GM21528 (cell line): ENCODE measurements around the gene ZRANB3.
"Not testable (repeated sequence)": the region's sequence is repeated elsewhere in the genome, so short reads cannot be mapped to it uniquely, and the experiment has no call there.

Experiments
- ATAC-seq: cut with Tn5 transposase; IDR thresholded peaks from one replicate; pipeline ENCODE4 v1.9.1; 2021; ENCODE audit warnings: mild to moderate bottlenecking, moderate library complexity; ENCODE audit not compliant: unreplicated experiment, low FRiP score

Gene ZRANB3

DNA sequence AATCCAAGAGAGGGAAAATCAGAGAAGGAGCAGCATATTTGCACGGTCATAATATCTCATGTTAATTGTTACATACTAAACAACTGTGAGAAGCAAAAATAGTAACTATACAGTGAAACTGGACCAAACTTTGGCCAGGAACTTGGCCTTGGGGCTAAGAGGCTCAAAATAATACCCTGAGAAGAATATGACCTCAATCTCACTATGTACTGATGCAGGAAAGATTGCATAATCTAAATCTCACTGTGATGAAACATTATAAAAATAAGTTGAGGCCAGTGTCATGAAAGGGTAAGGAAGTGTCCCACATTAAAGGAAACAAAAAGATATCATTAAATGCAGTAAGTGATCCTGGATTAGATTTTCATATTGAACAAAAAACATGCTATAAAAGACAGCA is 36.5 kb downstream of the ZRANB3 start:
- no peak for ATAC-seq

DNA sequence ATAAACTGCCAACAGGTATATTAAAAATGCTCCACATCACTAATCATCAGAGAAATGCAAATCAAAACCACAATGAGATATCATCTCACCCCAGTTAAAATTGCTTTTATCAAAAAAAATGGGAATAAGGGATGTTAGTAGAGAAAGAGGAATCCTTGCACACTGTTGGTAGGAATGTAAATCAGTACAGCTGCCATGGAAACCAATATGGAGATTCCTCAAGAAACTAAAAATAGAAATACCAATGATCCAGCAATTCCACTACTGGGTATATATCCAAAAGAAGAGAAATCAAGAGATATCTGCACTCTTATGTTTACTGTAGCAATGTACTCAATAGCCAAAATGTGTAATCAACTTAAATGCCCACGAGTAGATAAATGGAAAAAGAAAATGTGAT is 40.6 kb downstream of the ZRANB3 start:
- no peak for ATAC-seq

DNA sequence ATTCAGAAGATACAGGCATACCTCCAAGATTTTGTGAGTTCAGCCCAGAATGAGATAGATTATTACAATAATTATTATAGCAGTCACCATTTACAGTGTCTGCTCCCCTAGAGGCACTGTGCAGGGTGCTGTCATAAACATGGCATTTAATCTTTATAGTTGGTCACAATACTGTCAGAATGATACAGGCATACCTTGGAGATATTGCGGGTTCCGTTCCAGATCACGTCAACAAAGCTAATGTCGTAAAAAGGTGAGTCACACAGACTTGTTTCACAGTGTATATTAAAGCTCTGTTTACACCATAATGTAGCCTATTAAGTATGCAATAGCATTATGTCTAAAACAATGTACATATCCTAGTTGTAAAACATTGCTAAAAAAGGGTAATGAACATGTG is 45.6 kb downstream of the ZRANB3 start:
- no peak for ATAC-seq

DNA sequence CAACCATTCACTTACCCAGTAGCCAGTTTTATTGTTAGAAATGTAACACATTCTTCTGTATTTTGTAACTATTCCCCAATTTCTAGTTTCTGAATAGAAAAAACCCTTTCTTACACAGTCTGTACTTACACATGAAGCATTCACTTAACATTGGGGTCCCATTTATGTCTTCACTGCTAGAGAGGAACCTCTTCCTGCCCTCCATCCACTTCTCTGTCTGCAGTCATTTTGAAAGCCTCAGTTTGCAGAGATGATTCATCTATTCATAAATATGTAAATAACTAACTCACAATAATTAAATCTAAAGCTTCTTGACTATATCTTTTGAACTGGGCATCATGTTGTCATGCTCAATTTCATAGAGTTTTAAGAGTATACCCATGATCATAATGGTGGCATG is 55.9 kb downstream of the ZRANB3 start:
- ATAC-seq, result no peak

DNA sequence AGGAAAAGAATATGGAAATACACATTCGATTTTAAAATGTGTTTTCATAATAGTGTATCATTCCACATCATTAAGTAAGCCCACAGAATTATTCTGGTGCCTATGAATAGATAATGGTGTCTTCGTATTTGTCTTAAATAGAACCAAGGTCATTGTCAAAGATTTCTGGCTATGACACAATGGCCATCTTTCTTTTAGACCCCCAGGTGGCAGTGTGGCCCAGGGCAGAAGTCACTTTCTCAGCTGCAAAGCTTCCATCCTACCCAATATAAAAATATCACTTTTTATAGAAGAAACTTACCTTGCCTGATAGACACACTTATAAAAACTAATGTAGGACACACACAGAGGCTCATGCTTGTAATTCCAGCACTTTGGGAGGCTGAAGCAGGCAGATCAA is 57.5 kb downstream of the ZRANB3 start:
- ATAC-seq, result no peak

DNA sequence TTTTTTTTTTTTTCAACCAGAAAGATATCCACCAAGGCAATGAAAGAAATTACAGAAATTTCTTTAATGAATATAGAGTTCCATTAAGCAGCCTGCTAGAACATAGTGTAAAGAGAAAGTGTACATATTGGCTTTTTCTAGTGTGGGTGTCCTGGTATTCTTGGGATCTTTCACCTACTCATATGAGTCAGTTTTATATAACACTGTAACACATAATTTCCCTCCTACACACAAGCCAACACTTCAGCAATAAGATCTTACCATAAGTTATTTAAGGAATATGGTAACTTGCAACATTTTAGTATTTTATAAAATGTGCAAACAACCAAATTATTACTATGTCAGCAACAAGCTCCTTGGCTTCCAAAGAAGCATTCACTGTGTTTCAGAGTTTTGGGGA is 59.9 kb downstream of the ZRANB3 start:
- no peak for ATAC-seq

DNA sequence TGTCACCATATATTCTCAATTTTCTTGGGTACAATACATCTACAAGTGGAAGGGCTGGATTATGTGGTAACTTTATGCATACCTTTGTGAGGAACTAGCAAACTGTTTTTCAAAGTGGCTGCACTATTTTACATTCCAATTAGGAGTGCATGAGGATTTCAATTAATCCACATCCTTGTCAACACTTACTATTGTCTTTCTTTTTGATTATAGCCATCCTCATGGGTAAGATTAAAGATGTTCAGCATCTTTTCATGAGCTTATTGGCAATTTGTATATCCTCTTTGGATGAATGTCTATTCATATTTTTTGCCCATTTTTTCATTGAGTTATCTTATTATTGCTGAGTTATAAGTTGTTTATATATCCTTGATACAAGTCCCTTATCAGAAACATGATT is 73.7 kb downstream of the ZRANB3 start:
- no peak for ATAC-seq

DNA sequence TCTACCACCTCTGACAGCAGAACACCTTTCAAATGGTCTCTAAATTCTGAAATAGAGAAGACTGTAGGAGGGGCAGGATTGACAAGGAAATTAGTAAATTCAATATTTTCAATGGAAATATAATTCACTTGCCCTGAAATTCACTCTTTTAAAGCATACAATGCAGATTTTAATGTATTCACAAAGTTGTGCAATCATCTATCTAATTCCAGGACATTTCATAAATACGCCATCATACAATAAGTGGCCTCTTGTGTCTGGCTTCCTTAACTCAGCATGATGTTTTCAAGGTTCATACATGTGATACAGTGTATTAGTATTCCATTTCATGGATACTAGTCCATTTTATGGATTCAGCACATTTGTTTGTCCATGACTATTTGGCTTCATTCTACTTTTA is 74.2 kb downstream of the ZRANB3 start:
- no peak for ATAC-seq

DNA sequence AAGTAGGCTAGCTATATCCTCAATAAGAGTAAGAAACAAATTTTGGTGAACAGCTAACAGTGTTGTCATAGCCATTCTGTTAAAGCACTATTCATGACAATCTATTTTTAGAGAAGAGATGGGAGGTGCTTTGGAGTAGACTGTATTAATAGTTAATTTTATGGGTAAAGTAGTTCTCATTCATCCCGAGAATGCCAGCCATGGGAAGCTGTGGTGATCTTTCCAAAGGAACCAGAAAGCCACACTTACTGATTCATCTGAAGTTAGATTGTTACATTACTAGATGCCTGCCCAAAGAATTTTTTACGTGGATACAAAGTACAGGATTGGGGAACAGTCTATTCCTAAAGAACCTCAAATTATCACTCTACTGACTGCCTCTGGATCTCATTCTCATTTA is 74.6 kb downstream of the ZRANB3 start:
- ATAC-seq, result no peak

DNA sequence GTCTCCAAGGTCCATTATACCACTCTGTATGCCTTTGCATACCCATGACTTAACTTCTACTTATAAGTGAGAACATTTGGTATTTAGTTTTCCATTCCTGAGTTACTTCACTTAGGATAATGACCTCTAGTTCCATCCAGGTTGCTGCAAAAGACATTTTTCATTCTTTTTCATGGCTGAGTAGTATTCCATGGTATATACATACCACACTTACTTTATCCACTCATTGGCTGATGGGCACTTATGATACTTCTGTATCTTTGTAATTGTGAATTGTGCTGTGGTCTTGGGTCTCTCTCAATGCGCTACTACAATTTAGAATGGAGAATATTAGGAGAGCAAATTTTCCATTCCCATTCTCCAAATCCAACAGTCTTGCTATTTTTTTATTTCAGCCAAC is 76.4 kb downstream of the ZRANB3 start:
- no peak for ATAC-seq

DNA sequence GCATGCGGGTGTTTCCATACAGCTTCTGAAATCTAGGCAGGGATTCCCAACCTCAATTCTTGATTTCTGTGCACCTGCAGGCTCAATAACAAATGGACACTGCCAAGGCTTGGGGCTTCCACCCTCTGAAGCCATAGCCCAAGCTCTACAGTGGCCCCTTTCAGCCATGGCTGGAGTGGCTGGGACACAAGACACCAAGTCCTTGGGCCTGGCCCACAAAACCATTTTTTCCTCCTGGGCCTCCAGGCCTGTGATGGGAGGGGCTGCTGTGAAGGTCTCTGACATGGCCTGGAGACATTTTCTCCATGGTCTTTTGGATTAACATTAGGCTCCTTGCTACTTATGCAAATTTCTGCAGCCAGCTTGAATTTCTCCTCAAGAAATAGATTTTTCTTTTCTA is 78.0 kb downstream of the ZRANB3 start:
- not testable (repeated sequence) for ATAC-seq

DNA sequence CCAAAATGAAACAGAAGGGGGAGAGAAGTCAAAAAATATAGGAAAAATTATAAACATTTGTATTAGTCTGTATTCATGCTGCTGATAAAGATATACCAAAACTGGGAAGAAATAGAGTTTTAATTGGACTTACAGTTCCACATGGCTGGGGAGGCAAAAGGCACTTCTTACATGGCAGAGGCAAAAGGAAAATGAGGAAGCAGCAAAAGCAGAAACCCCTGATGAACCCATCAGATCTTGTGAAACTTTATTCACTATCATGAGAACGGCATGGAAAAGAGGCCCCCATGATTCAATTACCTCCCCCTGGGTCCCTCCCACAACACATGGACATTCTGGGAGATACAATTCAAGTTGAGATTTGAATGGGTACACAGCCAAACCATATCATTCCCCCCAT is 79.1 kb downstream of the ZRANB3 start:
- no peak for ATAC-seq

DNA sequence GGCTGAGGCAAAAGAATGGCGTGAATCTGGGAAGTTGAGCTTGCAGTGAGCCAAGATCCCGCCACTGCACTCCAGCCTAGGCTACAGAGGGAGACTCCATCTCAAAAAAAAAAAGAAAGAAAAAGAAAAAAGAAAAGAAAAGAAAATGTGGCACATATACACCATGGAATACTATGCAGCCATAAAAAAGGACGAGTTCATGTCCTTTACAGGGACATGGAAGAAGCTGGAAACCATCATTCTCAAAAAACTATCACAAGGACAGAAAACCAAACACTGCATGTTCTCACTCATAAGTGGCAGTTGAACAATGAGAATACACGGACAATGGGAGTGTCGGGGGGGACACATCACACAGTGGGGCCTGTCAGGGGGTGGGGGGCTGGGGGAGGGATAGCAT is 88.0 kb downstream of the ZRANB3 start:
- ATAC-seq, result not testable (repeated sequence)

DNA sequence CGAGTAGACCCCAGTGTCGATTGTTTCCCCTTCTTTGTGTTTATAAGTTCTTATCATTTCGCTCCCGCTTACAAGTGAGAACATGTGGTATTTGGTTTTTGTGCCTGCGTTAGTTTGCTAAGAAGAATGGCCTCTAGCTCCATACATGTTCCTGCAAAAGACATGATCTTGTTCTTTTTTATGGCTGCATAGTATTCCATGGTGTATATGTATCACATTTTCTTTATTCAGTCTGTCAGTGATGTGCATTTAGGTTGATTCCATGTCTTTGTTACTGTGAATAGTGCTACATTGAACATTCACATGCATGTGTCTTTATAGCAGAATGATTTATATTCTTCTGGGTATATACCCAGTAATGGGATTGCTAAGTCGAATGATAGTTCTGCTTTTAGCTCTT is 95.9 kb downstream of the ZRANB3 start:
- not testable (repeated sequence) for ATAC-seq

DNA sequence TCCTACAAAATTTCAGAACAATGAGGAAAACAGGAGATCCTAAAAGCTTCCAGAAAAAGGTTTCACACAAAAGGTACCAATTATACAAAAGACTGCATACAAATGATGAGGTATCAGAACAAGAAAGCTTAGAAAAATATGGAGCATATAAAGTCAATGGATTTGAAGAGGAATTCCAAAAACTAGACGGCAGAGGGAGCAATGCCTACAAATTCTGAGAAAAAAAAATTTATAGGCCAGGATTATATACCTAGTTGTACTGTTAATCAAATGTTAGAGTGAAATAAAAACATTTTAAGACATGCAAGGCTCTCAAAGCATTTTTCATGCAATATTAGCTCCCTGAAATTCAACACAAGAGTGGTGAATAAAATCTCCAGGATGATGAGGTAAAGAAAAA is 106.2 kb downstream of the ZRANB3 start:
- no peak for ATAC-seq

DNA sequence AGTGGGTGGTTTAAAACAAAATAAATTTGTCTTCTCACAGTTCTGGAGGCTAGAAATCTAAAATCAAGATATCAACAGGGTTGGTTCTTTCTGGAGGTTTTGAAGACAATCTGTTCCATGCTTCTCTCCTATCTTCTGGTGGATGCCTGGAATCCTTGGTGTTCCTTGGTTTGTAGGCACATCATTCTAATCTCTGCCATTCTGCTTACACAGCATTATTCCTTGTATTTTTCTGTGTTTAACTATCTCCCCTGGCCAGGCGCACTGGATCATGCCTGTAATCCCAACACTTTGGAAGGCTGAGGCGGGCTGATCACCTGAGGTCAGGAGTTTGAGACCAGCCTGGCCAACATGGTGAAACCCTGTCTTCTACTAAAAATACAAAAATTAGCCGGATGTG is 108.1 kb downstream of the ZRANB3 start:
- ATAC-seq, result no peak

DNA sequence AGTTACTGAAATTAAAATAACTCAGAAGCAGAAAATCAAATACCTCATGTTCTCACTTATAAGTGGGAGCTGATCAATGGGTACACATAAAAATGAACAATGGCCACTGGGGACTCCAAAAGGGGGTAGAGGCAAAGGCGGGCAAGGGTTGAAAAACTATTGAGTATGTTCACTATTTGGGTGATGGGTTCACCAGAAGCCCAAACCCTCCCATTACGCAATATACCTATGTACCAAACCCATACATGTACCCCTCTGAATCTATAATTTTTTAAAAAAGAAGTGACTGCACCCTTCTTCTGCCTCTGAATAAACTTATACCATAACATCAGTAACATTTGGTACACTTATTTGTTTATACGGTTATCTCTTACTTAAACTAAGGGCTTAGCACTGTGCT is 119.4 kb downstream of the ZRANB3 start:
- no peak for ATAC-seq

DNA sequence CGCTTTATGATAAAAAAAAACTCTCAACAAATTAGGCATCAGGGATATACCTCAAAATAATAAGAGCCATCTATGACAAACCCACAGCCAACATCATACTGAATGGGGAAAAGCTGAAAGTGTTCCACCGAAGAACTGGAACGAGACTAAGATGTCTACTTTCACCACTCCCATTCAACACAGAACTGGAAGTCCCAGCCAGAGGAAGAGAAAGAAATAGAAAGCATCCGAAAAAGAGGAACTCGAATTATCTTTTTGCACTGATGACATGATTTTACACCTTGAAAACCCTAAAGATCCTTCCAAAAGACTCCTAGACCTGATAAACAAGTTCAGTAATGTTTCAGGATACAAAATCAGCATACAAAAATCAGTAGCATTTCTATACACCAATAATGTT is 121.6 kb downstream of the ZRANB3 start:
- no peak for ATAC-seq

DNA sequence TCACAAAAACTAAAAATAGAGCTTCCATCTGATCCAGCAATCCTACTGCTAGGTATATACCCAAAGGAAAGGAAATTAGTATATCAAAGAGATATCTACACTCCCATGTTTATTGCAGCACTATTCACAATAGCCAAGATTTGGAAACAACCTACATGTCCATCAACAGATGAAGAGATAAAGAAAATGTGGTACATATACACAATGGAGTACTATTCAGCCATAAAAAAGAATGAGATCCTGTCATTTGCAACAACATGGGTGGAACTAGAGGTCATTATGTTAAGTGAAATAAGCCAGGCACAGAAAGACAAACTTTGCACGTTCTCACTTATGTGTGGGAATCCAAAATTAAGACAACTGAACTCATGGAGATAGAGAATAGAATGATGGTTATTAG is 134.8 kb downstream of the ZRANB3 start:
- ATAC-seq, result not testable (repeated sequence)

DNA sequence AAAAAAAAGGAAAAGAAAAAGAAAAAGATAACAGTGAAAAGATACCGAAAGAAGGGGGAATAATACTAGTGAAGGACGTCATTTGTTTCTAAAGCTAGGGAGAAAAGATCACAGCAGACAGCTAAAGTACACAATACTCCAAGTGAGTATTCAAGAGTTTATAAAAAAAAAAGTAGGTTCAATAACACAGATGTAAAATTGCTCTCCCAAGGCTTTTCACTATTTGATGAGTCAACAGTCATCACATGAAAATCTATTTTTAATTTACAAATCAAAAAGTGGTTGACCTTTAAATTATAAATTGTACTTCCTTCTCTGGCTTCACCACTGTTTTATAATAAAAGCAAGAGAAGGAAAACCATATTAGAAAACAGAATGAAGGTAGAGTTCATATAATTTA is 144.0 kb downstream of the ZRANB3 start:
- ATAC-seq, result no peak

DNA sequence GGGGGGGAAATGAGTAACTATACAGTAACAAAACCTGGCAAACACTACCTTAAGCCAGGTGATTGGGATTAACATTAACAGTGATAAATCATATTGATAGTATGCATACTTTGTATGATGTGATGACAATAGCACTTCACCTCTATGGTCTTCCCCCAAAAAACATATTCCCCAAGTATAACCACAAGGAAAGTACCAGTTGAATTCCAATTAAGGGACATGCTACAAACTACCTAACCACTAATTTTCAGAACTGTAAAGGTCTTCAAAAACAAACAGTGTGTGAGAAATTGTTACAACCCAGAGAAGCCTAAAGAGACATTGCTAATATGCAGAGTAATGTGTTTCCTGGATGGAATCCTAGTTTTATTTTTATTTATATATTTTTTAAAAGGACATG is 152.4 kb downstream of the ZRANB3 start:
- ATAC-seq, result no peak

DNA sequence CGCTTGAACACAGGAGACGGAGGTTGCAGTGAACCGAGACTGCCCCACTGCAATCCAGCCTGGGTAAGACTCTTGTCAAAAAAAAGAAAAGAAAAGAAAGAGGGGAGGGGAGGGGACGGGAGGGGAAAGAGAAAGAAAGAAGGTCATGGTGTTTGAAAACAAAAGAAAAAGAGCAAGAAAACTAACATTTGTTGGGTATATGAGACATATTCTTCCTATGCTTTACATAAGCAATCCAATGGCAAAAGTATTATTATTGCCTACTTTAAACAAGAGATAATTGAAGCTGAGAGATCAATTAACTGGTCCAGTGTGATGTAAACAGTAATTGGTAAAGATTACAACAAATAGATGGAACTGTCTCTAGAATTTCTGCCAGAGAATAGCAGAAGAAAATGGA is 157.3 kb downstream of the ZRANB3 start:
- no peak for ATAC-seq

DNA sequence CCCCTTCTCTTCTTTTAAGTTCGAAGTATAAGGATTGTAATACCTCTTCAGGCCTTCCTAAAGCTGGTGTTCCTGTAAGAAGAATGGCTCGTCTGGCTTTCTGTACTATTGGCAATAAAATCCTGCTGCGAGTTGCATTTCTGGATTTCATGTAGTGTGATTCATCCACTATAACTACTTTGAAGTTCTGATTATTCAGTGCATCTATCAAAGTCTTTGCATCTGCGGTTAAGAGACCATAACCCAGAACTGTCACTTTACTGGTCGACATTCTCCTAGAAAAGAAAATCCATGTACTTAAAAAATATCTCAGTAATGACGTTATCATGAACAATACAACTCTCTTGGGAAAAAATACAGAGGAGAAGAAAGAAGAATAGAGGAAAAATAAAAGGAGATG is 181.1 kb downstream of the ZRANB3 start:
- ATAC-seq, result no peak
